K562 (cell line): Measurements from ENCODE around the gene MARS1. TPM values are rescaled to one million over a fixed set of nuclear protein-coding genes. Genes with fewer than 3 reads are reported as not detected.

Experiments used
- ATAC-seq: fragments of 200-7000 bp; cut with Tn5 transposase; 3 replicates; pipeline ENCODE4 v1.9.1; 2020; ENCODE audit warnings: moderate library complexity
- BruUV-seq: library from RNA; stranded (reverse); fragments of 400-500 nt; replicated peaks from 2 replicates; lab custom pipeline; 2021; lab: Mats Ljungman, UMichigan
- CTCF ChIA-PET: fragments of 300-600 bp; formaldehyde crosslinking; extraction: SDS; loops from one replicate; lab custom pipeline; 2021; ENCODE audit warnings: low intra/inter-chr PET ratio; lab: Yijun Ruan, JAX
- POLR2A ChIA-PET: fragments of 300-600, 350-650 bp; sonication (Branson Sonifier 250); formaldehyde crosslinking; extraction: SDS; loops from one replicate; lab custom pipeline; 2021; ENCODE audit warnings: antibody characterized with exemption, inconsistent platforms; lab: Yijun Ruan, JAX
- DNase-seq, 4 experiments: peaks; one replicate each; pipeline versions ENCODE4 v3.0.0 to v3.0.0-alpha.2; 2011 to 2018; ENCODE audit warnings: low spot score in 3 of 4, mixed read lengths in 3 of 4; ENCODE audit errors: extremely low read depth in 1 of 4
- FAIRE-seq: peaks from 2 replicates; lab custom pipeline; 2011; peaks lifted over from hg19 to GRCh38; lab: Jason Lieb, UNC
- H2AFZ ChIP-seq: 2 replicates; pipeline ENCODE4 v1.6.0; 2011; ENCODE audit warnings: low read depth, low read length, control low read depth, inconsistent platforms
- H3K27ac ChIP-seq: fragments of 200-600 bp; 3 replicates; pipeline ENCODE4 v1.8.0; 2011; ENCODE audit warnings: low read depth, mild to moderate bottlenecking, control low read depth, inconsistent platforms, low read length, moderate library complexity, mixed read lengths; ENCODE audit errors: extremely low read depth
- H3K27me3 ChIP-seq, 2 experiments: fragments of 300-600 bp in 1 of 2; 2 replicates in 1 of 2; 3 replicates in 1 of 2; pipeline versions ENCODE4 v1.6.0 to v1.8.0; 2011; ENCODE audit warnings: inconsistent platforms in 2 of 2, low read length in 2 of 2, mild to moderate bottlenecking in 1 of 2, mixed read lengths in 1 of 2, moderate library complexity in 1 of 2; ENCODE audit not compliant: control insufficient read depth in 2 of 2, insufficient read depth in 2 of 2
- H3K36me3 ChIP-seq: fragments of 300-600 bp; 3 replicates; pipeline ENCODE4 v1.8.0; 2011; ENCODE audit warnings: mild to moderate bottlenecking, low read length, inconsistent platforms; ENCODE audit not compliant: control insufficient read depth, insufficient read depth
- H3K4me1 ChIP-seq, 2 experiments: fragments of 200-600 bp in 1 of 2; replicated peaks in 1 of 2; 2 replicates in 1 of 2; 3 replicates in 1 of 2; pipeline versions ENCODE4 v1.5.1 to v1.8.0; 2011; ENCODE audit warnings: inconsistent platforms in 2 of 2, low read length in 2 of 2, mild to moderate bottlenecking in 1 of 2, mixed read lengths in 1 of 2, moderate library complexity in 1 of 2; ENCODE audit not compliant: control insufficient read depth in 2 of 2, insufficient read depth in 2 of 2
- H3K4me2 ChIP-seq: 2 replicates; pipeline ENCODE4 v1.6.1; 2011; ENCODE audit warnings: low read length, control low read depth, inconsistent platforms, mixed read lengths; ENCODE audit not compliant: insufficient read depth
- H3K4me3 ChIP-seq: fragments of 200-600 bp; sonication (generic), shearing (Covaris generic); 2 replicates; pipeline ENCODE4 v1.5.1; 2016; ENCODE audit warnings: control low read depth, inconsistent platforms
- H3K79me2 ChIP-seq: fragments of 200-600 bp; 3 replicates; pipeline ENCODE4 v1.8.0; 2011; ENCODE audit warnings: low read length, inconsistent platforms; ENCODE audit not compliant: control insufficient read depth, insufficient read depth
- H3K9ac ChIP-seq, 2 experiments: 2 replicates each; pipeline versions ENCODE4 v1.6.0 to v1.6.1; 2011; ENCODE audit warnings: low read depth in 2 of 2, low read length in 2 of 2, control low read depth in 1 of 2, inconsistent platforms in 1 of 2, mild to moderate bottlenecking in 1 of 2, mixed read lengths in 1 of 2; ENCODE audit not compliant: insufficient read depth in 1 of 2
- H3K9me1 ChIP-seq: one replicate; pipeline ENCODE4 v1.6.0; 2011; ENCODE audit warnings: inconsistent platforms, mild to moderate bottlenecking, low read length, moderate library complexity; ENCODE audit not compliant: control insufficient read depth, insufficient read depth
- H3K9me3 ChIP-seq: replicated peaks from 2 replicates; pipeline ENCODE4 v1.5.1; 2011; ENCODE audit warnings: low read depth, low read length, inconsistent platforms; ENCODE audit not compliant: control insufficient read depth, insufficient read depth
- H4K20me1 ChIP-seq: replicated peaks from 2 replicates; pipeline ENCODE4 v1.6.1; 2011; ENCODE audit warnings: low read length, inconsistent platforms, mixed read lengths; ENCODE audit not compliant: control insufficient read depth, insufficient read depth
- ADNP ChIP-seq: fragments of 200-800 bp; sonication (Bioruptor generic); IDR thresholded peaks from 2 replicates; pipeline ENCODE4 v1.6.1; 2016; ENCODE audit warnings: missing genetic modification characterization, missing compliant biosample characterization
- ARHGAP35 ChIP-seq: fragments of 450-650 bp; IDR thresholded peaks from 2 replicates; pipeline ENCODE4 v1.6.1; 2018; ENCODE audit not compliant: partially characterized antibody
- ASH1L ChIP-seq: fragments of 450-650 bp; IDR thresholded peaks from 2 replicates; pipeline ENCODE4 v1.6.1; 2018; ENCODE audit warnings: borderline replicate concordance, mild to moderate bottlenecking, low read depth; ENCODE audit not compliant: partially characterized antibody
- ELK3 ChIP-seq: fragments of 450-650 bp; formaldehyde crosslinking; IDR thresholded peaks from 2 replicates; pipeline ENCODE4 v1.4.0; 2020; ENCODE audit warnings: mild to moderate bottlenecking
- MCM5 ChIP-seq: fragments of 450-650 bp; IDR thresholded peaks from 2 replicates; pipeline ENCODE4 v1.6.1; 2016; ENCODE audit warnings: low read depth
- MTA2 ChIP-seq: fragments of 450-650 bp; IDR thresholded peaks from 2 replicates; pipeline ENCODE4 v1.6.1; 2016; ENCODE audit warnings: low read depth
- THRA ChIP-seq: fragments of 450-650 bp; IDR thresholded peaks from 2 replicates; pipeline ENCODE4 v1.6.1; 2017; ENCODE audit warnings: mild to moderate bottlenecking, moderate library complexity
- YY1 ChIP-seq, 3 experiments: IDR thresholded peaks; 2 replicates each; pipeline ENCODE4 v1.6.1; 2011; ENCODE audit warnings: low read length in 2 of 3, mild to moderate bottlenecking in 2 of 3, moderate library complexity in 2 of 3, borderline replicate concordance in 1 of 3, control low read depth in 1 of 3, low read depth in 1 of 3; ENCODE audit not compliant: insufficient read depth in 3 of 3, insufficient replicate concordance in 2 of 3, control insufficient read depth in 1 of 3, insufficient read length in 1 of 3; ENCODE audit errors: extremely low read depth in 1 of 3
- ZKSCAN3 ChIP-seq: fragments of 250-450 bp; sonication (Bioruptor Pico); IDR thresholded peaks from 2 replicates; pipeline ENCODE4 v1.4.0; 2020
- ZNF175 ChIP-seq: fragments of 200-800 bp; sonication (Bioruptor generic); IDR thresholded peaks from 2 replicates; pipeline ENCODE4 v1.6.1; 2016; ENCODE audit warnings: low read depth, mild to moderate bottlenecking, missing genetic modification characterization, missing compliant biosample characterization
- ZNF830 ChIP-seq: fragments of 250-450 bp; sonication (Bioruptor Pico); IDR thresholded peaks from 2 replicates; pipeline ENCODE4 v1.5.0; 2021; ENCODE audit warnings: mild to moderate bottlenecking
- WGBS: fragments of 100-300 bp; shearing (Covaris generic); methylation state at CpG from one replicate; pipeline ENCODE4 v1.1.6; 2016; ENCODE audit warnings: low coverage, mixed read lengths; ENCODE audit not compliant: insufficient coverage; ENCODE audit errors: missing lambda C conversion rate; 5-methylcytosine and 5-hydroxymethylcytosine counted together
- in situ Hi-C: fragments of 300-500 bp; cut with MboI; formaldehyde crosslinking; loops from 4 replicates; pipeline ENCODE4 v1.15.0; 2018; ENCODE audit warnings: inconsistent platforms, mixed read lengths
- intact Hi-C: fragments of 100-400 bp; cut with micrococcal nuclease; formaldehyde crosslinking; loops from 2 replicates; pipeline ENCODE4 v1.14.2; 2022
- polyA plus RNA-seq, 8 experiments: library from polyadenylated mRNA; depleted of rRNA in 4 of 8; stranded (reverse) in 5 of 8; unstranded in 3 of 8; fragments of >200 nt; fragmentation: Nextera tagmentation in 2 of 8; fragmentation: Illumina TruSeq in 1 of 8; extraction: Ambion mirVana in 2 of 8; extraction: Trizol in 1 of 8; gene quantifications; 2 replicates each; pipeline versions ENCODE4 v1.2.1 to v1.2.3, GENCODE V29; 2011 to 2014; ENCODE audit warnings: inconsistent platforms in 1 of 8, missing spikeins in 1 of 8
- total RNA-seq, 7 experiments: library from RNA; depleted of rRNA in 6 of 7; stranded (reverse); fragments of >200 nt in 6 of 7; fragmentation: Illumina TruSeq in 2 of 7; extraction: Trizol in 2 of 7; gene quantifications; 2 replicates each; pipeline versions ENCODE4 v1.2.1 to v1.2.3, GENCODE V29; 2011 to 2021; ENCODE audit warnings: low replicate concordance in 1 of 7

Gene MARS1
- total and polyA plus RNA-seq, 9 of the 15 experiments (the other 6 are each of a cell fraction or from before 2014, with no cell fraction given): 117 to 382 (median 220) TPM

DNA sequence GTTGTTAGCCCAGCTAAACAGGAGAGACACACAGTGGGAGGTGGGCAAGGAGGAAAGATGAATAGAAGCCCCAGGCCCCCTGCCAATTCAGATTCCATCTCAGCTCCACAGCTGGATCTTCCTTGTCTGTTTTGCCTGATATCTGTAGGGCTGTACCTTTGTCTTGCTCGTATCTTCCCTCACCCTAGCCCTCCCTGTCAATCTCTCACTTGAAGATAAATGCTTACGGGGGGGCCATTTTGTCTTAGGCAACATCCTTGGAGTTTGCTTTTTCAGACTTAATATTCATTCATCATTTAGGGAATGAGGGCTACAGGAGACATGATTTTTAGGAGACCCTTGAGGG, 64.4 kb downstream of the MARS1 start:
- H3K36me3 ChIP-seq: peaks cover 17% of the 10 kb centered on the region
- ChIA-PET POLR2A (interaction anchor here (0.6 to 4.2 kb wide), 12 partner anchors 8 to 220 kb away, joined by 3 to 38 read pairs (median 4); partner anchors contain the start of genes ARHGEF25, DDIT3, EEF1AKMT3 and METTL1), CTCF (no interaction called here)
- no TSS peak for BruUV-seq
- no peaks in the 10 kb centered on the region for H3K9me1 ChIP-seq
- H3K4me2 ChIP-seq: peak overlapping the region; percentile 89
- ATAC-seq: peak; percentile 56
- H3K27ac ChIP-seq: peak overlapping the region; percentile 90
- H3K27me3 ChIP-seq: no peaks in the 10 kb centered on the region
- peak; percentile 30 to 88 (median 62) for DNase-seq
- H3K4me3 ChIP-seq: peak overlapping the region; percentile 69
- no peaks in the 10 kb centered on the region for H3K9me3 ChIP-seq
- peaks cover 50 to 61% of the 10 kb centered on the region in 2 experiments for H3K4me1 ChIP-seq
- H4K20me1 ChIP-seq: no peaks in the 10 kb centered on the region
- intact Hi-C loops: loop anchor here (2.0 kb wide), 1 partner anchor 13 kb away; no protein-coding TSS in a partner anchor
- 0% methylated on average over 2 of the region's 2 CpGs for WGBS
- H3K9ac ChIP-seq: peak overlapping the region; percentile 19 to 72; a peak in 3 of 4 replicates
- in situ Hi-C loops: no loop called here
- H3K79me2 ChIP-seq: peaks cover 58% of the 10 kb centered on the region
- peak; percentile 90 for FAIRE-seq
- peak overlapping the region; percentile 78 for H2AFZ ChIP-seq
- no peak for TF ChIP-seq ZKSCAN3
- no peak for TF ChIP-seq ELK3
- TF ChIP-seq YY1 (IDR thresholded peaks at IDR 0.05; ENCODE audit: borderline replicate concordance in 1 of 3, control insufficient read depth in 1 of 3, extremely low read depth in 1 of 3, insufficient read depth in 3 of 3, insufficient read length in 1 of 3, insufficient replicate concordance in 2 of 3, low read depth in 1 of 3, low read length in 2 of 3): peak in 1 of 3 experiments; percentile 90
- TF ChIP-seq THRA: no peak
- TF ChIP-seq MTA2: peak; percentile 92
- TF ChIP-seq ZNF175 (CRISPR knock-in tag): no peak
- no peak for TF ChIP-seq ARHGAP35
- TF ChIP-seq ASH1L: no peak
- TF ChIP-seq ADNP (tag): no peak
- no peak for TF ChIP-seq ZNF830 (CRISPR knock-in tag)
- TF ChIP-seq MCM5: no peak
